GM12878 (cell line): ENCODE data around the gene SLC12A5. TPM values are rescaled to one million over a fixed set of nuclear protein-coding genes. Genes with fewer than 3 reads are reported as not detected.
A peak's percentile ranks its signal among the peaks of the same experiment; 100 is the strongest.

Experiments
- ATAC-seq: fragments of 200-7000 bp; cut with Tn5 transposase; 3 replicates; pipeline ENCODE4 v1.9.1; 2020; ENCODE audit warnings: mild to moderate bottlenecking, moderate library complexity
- BruUV-seq: library from RNA; stranded (reverse); fragments of 400-500 nt; replicated peaks from 2 replicates; lab custom pipeline; 2021; lab: Mats Ljungman, UMichigan
- CTCF ChIA-PET: fragments of 300-600 bp; sonication (Branson Sonifier 250); formaldehyde crosslinking; extraction: SDS; loops from one replicate; lab custom pipeline; 2021; ENCODE audit warnings: inconsistent platforms; lab: Yijun Ruan, JAX
- POLR2A ChIA-PET: fragments of 350-600 bp; formaldehyde crosslinking; extraction: SDS; loops from one replicate; lab custom pipeline; 2021; ENCODE audit warnings: inconsistent platforms; lab: Charles Lee
- RAD21 ChIA-PET: fragments of 300-600 bp; sonication (Branson Sonifier 250); formaldehyde crosslinking; loops from one replicate; lab custom pipeline; 2023; ENCODE audit warnings: antibody characterized with exemption; ENCODE audit not compliant: unreplicated experiment; lab: Charles Lee
- SMC1A ChIA-PET: fragments of 300-600 bp; sonication (Branson Sonifier 250); formaldehyde crosslinking; loops from one replicate; lab custom pipeline; 2023; ENCODE audit not compliant: unreplicated experiment, uncharacterized antibody; lab: Charles Lee
- DNase-seq: peaks from one replicate; pipeline ENCODE4 v3.0.0-alpha.2; 2011; ENCODE audit warnings: low read depth, low spot score
- FAIRE-seq: peaks from 3 replicates; lab custom pipeline; 2011; peaks lifted over from hg19 to GRCh38; lab: Jason Lieb, UNC
- H2AFZ ChIP-seq: 2 replicates; pipeline ENCODE4 v1.6.0; 2011; ENCODE audit warnings: low read depth, low read length, control low read depth; ENCODE audit not compliant: control insufficient read depth
- H3K27ac ChIP-seq: 2 replicates; pipeline ENCODE4 v1.5.1; 2011; ENCODE audit warnings: control low read depth; ENCODE audit not compliant: control insufficient read depth, insufficient read depth
- H3K27me3 ChIP-seq, 2 experiments: replicated peaks in 1 of 2; 2 replicates each; pipeline versions ENCODE4 v1.6.0 to v1.6.1; 2011; ENCODE audit warnings: low read length in 1 of 2; ENCODE audit not compliant: control insufficient read depth in 2 of 2, insufficient read depth in 2 of 2
- H3K36me3 ChIP-seq, 2 experiments: 2 replicates each; pipeline ENCODE4 v1.5.1; 2011; ENCODE audit warnings: low read length in 1 of 2; ENCODE audit not compliant: control insufficient read depth in 2 of 2, insufficient read depth in 2 of 2
- H3K4me1 ChIP-seq: 2 replicates; pipeline ENCODE4 v1.6.1; 2011; ENCODE audit warnings: mild to moderate bottlenecking, low read length, moderate library complexity, mixed read lengths; ENCODE audit not compliant: control insufficient read depth, insufficient read depth
- H3K4me2 ChIP-seq: 2 replicates; pipeline ENCODE4 v1.6.0; 2011; ENCODE audit warnings: control low read depth; ENCODE audit not compliant: control insufficient read depth, insufficient read depth
- H3K4me3 ChIP-seq: fragments of 200-600 bp; sonication (generic); 2 replicates; pipeline ENCODE4 v1.5.1; 2016
- H3K79me2 ChIP-seq: 2 replicates; pipeline ENCODE4 v1.6.0; 2011; ENCODE audit warnings: low read length; ENCODE audit not compliant: control insufficient read depth, insufficient read depth
- H3K9ac ChIP-seq: 2 replicates; pipeline ENCODE4 v1.8.0; 2011; ENCODE audit warnings: low read length, control low read depth, mixed read lengths; ENCODE audit not compliant: control insufficient read depth, insufficient read depth
- H3K9me3 ChIP-seq: replicated peaks from 3 replicates; pipeline ENCODE4 v1.5.1; 2011; ENCODE audit warnings: mild to moderate bottlenecking, low read length; ENCODE audit not compliant: control insufficient read depth, insufficient read depth
- H4K20me1 ChIP-seq: 2 replicates; pipeline ENCODE4 v1.6.0; 2011; ENCODE audit not compliant: control insufficient read depth, insufficient read depth
- CHD1 ChIP-seq: IDR thresholded peaks from 2 replicates; pipeline ENCODE4 v1.6.1; 2012; ENCODE audit warnings: low read depth, low read length, improper control_type of control experiment
- DPF2 ChIP-seq: fragments of 450-650 bp; IDR thresholded peaks from 2 replicates; pipeline ENCODE4 v1.6.1; 2017; ENCODE audit warnings: mild to moderate bottlenecking
- GABPA ChIP-seq: IDR thresholded peaks from 2 replicates; pipeline ENCODE4 v1.6.1; 2014; ENCODE audit warnings: antibody characterized with exemption, low read depth, mild to moderate bottlenecking, inconsistent platforms
- JUNB ChIP-seq: IDR thresholded peaks from 2 replicates; pipeline ENCODE4 v1.6.1; 2016; ENCODE audit warnings: antibody characterized with exemption, mild to moderate bottlenecking
- POLR2AphosphoS2 ChIP-seq: IDR thresholded peaks from 2 replicates; pipeline ENCODE4 v1.6.1; 2011; ENCODE audit warnings: low read depth, mild to moderate bottlenecking, low read length, improper control_type of control experiment, moderate library complexity
- RAD51 ChIP-seq: fragments of 450-650 bp; IDR thresholded peaks from 2 replicates; pipeline ENCODE4 v1.6.1; 2016; ENCODE audit warnings: moderate library complexity, mild to moderate bottlenecking, inconsistent platforms
- RUNX3 ChIP-seq: IDR thresholded peaks from 2 replicates; pipeline ENCODE4 v1.6.1; 2012; ENCODE audit warnings: low read length, inconsistent platforms
- SPI1 ChIP-seq: IDR thresholded peaks from 2 replicates; pipeline ENCODE4 v1.6.1; 2011; ENCODE audit warnings: low read depth, mild to moderate bottlenecking, low read length, moderate library complexity, borderline replicate concordance; ENCODE audit not compliant: insufficient read depth
- YY1 ChIP-seq: IDR thresholded peaks from 2 replicates; pipeline ENCODE4 v1.6.1; 2011; ENCODE audit warnings: low read depth, mild to moderate bottlenecking, low read length
- WGBS: methylation state at CpG from one replicate; pipeline ENCODE4 v1.1.6; 2016; ENCODE audit warnings: low lambda C conversion rate; ENCODE audit not compliant: insufficient replicate concordance, insufficient coverage; ENCODE audit errors: missing lambda C conversion rate; 5-methylcytosine and 5-hydroxymethylcytosine counted together
- in situ Hi-C: fragments of 300-500 bp; cut with MboI; formaldehyde crosslinking; loops from 9 replicates; pipeline ENCODE4 v1.14.3; 2018; ENCODE audit warnings: mixed read lengths
- intact Hi-C: fragments of 100-400 bp; cut with micrococcal nuclease; formaldehyde crosslinking; loops from one replicate; pipeline ENCODE4 v1.14.2; 2022; ENCODE audit not compliant: unreplicated experiment
- polyA plus RNA-seq, 11 experiments: library from polyadenylated mRNA; depleted of rRNA in 4 of 11; unstranded in 6 of 11; stranded (reverse) in 5 of 11; fragments of >200 nt; fragmentation: Nextera tagmentation in 4 of 11; fragmentation: Illumina TruSeq in 1 of 11; extraction: Ambion mirVana in 4 of 11; extraction: Trizol in 1 of 11; gene quantifications; 1 replicate in 1 of 11; 2 replicates in 10 of 11; pipeline versions ENCODE4 v1.2.1 to v1.2.3, GENCODE V29; 2011 to 2016; ENCODE audit warnings: inconsistent platforms in 2 of 11, missing spikeins in 2 of 11, low read depth in 1 of 11
- total RNA-seq, 4 experiments: library from RNA; depleted of rRNA in 3 of 4; stranded (reverse); fragments of >200 nt in 3 of 4; fragmentation: Illumina TruSeq in 1 of 4; extraction: Trizol in 1 of 4; gene quantifications; 2 replicates each; pipeline versions ENCODE4 v1.2.1 to v1.2.3, GENCODE V29; 2013 to 2021
- TF ChIP-seq, protein P1 (sequence below): fragments of 450-650 bp; IDR thresholded peaks from 2 replicates; pipeline ENCODE4 v1.6.1; 2017; ENCODE audit warnings: low read depth, mild to moderate bottlenecking, moderate library complexity
- TF ChIP-seq, protein P2 (sequence below): IDR thresholded peaks from 2 replicates; pipeline ENCODE4 v1.6.1; 2011; ENCODE audit warnings: borderline replicate concordance, low read depth, mild to moderate bottlenecking, moderate library complexity, mixed read lengths, low read length; ENCODE audit not compliant: insufficient read depth; ENCODE audit errors: extremely low read length
- TF ChIP-seq, protein P3 (sequence below): IDR thresholded peaks from 2 replicates; pipeline ENCODE4 v1.6.1; 2011; ENCODE audit warnings: low read depth, low read length, improper control_type of control experiment, borderline replicate concordance

SLC12A5 gene
- total and polyA plus RNA-seq, 10 of the 15 experiments (the other 5 are each of a cell fraction or from before 2014, with no cell fraction given), result 0.26 to 2.7 (median 1.2) TPM

DNA sequence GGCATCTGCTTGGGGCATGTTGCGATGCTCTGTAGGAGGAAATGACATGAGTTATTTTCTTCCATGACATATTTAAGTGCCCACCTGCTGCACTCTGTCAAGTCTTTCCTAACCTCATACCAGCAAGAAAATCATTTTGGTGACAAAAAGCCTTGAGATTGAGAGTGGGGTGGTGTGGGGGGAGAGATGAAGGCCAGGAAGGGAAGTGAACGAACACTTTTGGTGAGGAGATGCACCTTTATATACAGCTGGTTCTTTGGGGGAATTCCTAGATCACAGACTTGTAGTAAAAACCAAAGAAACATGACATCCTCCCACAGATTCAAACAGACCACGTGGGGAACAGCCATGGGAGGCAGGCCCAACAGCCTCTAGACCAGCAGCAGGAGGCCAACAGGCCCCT is 34.6 kb downstream of the SLC12A5 start:
- H3K4me2 ChIP-seq, result no peak overlapping the region
- ATAC-seq, result peak; percentile 69
- H4K20me1 ChIP-seq, result no peaks in the 10 kb centered on the region; the same call in 1 of the 2 replicates
- peak overlapping the region; percentile 27 for H3K27ac ChIP-seq
- SMC1A ChIA-PET, result no interaction called here
- TF ChIP-seq, protein P1, sequence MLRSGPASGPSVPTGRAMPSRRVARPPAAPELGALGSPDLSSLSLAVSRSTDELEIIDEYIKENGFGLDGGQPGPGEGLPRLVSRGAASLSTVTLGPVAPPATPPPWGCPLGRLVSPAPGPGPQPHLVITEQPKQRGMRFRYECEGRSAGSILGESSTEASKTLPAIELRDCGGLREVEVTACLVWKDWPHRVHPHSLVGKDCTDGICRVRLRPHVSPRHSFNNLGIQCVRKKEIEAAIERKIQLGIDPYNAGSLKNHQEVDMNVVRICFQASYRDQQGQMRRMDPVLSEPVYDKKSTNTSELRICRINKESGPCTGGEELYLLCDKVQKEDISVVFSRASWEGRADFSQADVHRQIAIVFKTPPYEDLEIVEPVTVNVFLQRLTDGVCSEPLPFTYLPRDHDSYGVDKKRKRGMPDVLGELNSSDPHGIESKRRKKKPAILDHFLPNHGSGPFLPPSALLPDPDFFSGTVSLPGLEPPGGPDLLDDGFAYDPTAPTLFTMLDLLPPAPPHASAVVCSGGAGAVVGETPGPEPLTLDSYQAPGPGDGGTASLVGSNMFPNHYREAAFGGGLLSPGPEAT, result 0 out of 2 replicates have a peak, but pooled peaks have one; percentile 50
- TF ChIP-seq, protein P2, sequence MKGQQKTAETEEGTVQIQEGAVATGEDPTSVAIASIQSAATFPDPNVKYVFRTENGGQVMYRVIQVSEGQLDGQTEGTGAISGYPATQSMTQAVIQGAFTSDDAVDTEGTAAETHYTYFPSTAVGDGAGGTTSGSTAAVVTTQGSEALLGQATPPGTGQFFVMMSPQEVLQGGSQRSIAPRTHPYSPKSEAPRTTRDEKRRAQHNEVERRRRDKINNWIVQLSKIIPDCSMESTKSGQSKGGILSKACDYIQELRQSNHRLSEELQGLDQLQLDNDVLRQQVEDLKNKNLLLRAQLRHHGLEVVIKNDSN, result peak; percentile 42
- TF ChIP-seq GABPA (no peak), RAD51 (peak; percentile 69; the same call in 1 of the 2 replicates), POLR2AphosphoS2 (no peak), RUNX3 (peak; percentile 37; the same call in 1 of the 2 replicates), YY1 (0 out of 2 replicates have a peak, but pooled peaks have one; percentile 47), DPF2 (no peak), SPI1 (peak; percentile 48; the same call in 1 of the 2 replicates), CHD1 (no peak), JUNB (peak; percentile 28; the same call in 1 of the 2 replicates)
- TF ChIP-seq, protein P3, sequence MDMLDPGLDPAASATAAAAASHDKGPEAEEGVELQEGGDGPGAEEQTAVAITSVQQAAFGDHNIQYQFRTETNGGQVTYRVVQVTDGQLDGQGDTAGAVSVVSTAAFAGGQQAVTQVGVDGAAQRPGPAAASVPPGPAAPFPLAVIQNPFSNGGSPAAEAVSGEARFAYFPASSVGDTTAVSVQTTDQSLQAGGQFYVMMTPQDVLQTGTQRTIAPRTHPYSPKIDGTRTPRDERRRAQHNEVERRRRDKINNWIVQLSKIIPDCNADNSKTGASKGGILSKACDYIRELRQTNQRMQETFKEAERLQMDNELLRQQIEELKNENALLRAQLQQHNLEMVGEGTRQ, result peak; percentile 13; the same call in 1 of the 2 replicates
- TF ChIP-seq, all 136 proteins: peak for 8
- Histone ChIP-seq H2AFZ (no peak overlapping the region), H3K9me3 (no peaks in the 10 kb centered on the region; the same call in 2 of the 3 replicates), H3K4me1 (peaks cover 22% of the 10 kb centered on the region; the same call in 1 of the 2 replicates), H3K27me3 (no peaks in the 10 kb centered on the region), H3K9ac (no peak overlapping the region), H3K4me3 (no peak overlapping the region), H3K79me2 (no peaks in the 10 kb centered on the region), H3K36me3 (peaks cover 13 to 58% of the 10 kb centered on the region in 2 experiments)
- DNase-seq (peak; percentile 12), FAIRE-seq (no peak)
- no TSS peak for BruUV-seq
- ChIA-PET POLR2A (no interaction called here), CTCF (interaction anchor here (0.7 kb wide), 1 partner anchor 17 kb away, joined by 3 read pairs; no protein-coding TSS in a partner anchor), RAD21 (no interaction called here)
- in situ Hi-C loops, result no loop called here
- WGBS, result 14% methylated on average over 3 of the region's 3 CpGs
- intact Hi-C loops, result no loop called here
